NT2/D1 (cell line): ENCODE measurements around the gene EPB41L2.

ENCODE experiments used
- SUZ12 ChIP-seq: IDR thresholded peaks from 2 replicates; pipeline ENCODE4 v1.6.1; 2011; ENCODE audit not compliant: insufficient read length, insufficient read depth; ENCODE audit errors: extremely low read depth
- YY1 ChIP-seq: IDR thresholded peaks from 2 replicates; pipeline ENCODE4 v1.6.1; 2011; ENCODE audit not compliant: insufficient read length, insufficient read depth
- ZNF274 ChIP-seq: IDR thresholded peaks from 2 replicates; pipeline ENCODE4 v1.6.1; 2011; ENCODE audit warnings: mild to moderate bottlenecking, low read depth, low read length

GRCh38 chr6:130895516-130895915 lies 167.5 kb downstream of the EPB41L2 start:
- TF ChIP-seq ZNF274 (no peak), SUZ12 (no peak), YY1 (no peak)
